NCI-H1436 (cell line): ENCODE results near the gene UBE3C.
A peak's percentile ranks its signal among the peaks of the same experiment; 100 is the strongest.
"Not testable (repeated sequence)": the region's sequence is repeated elsewhere in the genome, so short reads cannot be mapped to it uniquely, and the experiment has no call there.

ENCODE experiments used
- DNase-seq: peaks from one replicate; lab custom pipeline; 2025; lab: John Stamatoyannopoulos, UW

Gene UBE3C

GRCh38 chr7:157271991-157272324 lies 133.2 kb downstream of the UBE3C start:
- no peak for DNase-seq

GRCh38 chr7:157272351-157273207 lies 133.9 kb downstream of the UBE3C start:
- no peak for DNase-seq

- DNase-seq = peak; percentile 35
Observed at GRCh38 chr7:157273208-157274093, 134.7 kb downstream of the UBE3C start.

- not testable (repeated sequence) for DNase-seq
Observed at GRCh38 chr7:157274094-157274634, 135.4 kb downstream of the UBE3C start.

- no peak for DNase-seq
Observed at GRCh38 chr7:157274991-157275427, 136.3 kb downstream of the UBE3C start.

GRCh38 chr7:157276091-157276561 lies 137.4 kb downstream of the UBE3C start:
- no peak for DNase-seq

- DNase-seq = no peak
Observed at GRCh38 chr7:157276731-157277562, 138.2 kb downstream of the UBE3C start.

- DNase-seq = not testable (repeated sequence)
Observed at GRCh38 chr7:157277568-157277967, 138.8 kb downstream of the UBE3C start.

GRCh38 chr7:157278167-157278790 lies 139.6 kb downstream of the UBE3C start:
- no peak for DNase-seq

GRCh38 chr7:157278791-157279724 lies 140.3 kb downstream of the UBE3C start:
- no peak for DNase-seq

GRCh38 chr7:157279741-157280215 lies 141.1 kb downstream of the UBE3C start:
- no peak for DNase-seq

GRCh38 chr7:157280216-157280841 lies 141.6 kb downstream of the UBE3C start:
- DNase-seq = no peak

GRCh38 chr7:157281221-157281998 lies 142.7 kb downstream of the UBE3C start:
- no peak for DNase-seq

GRCh38 chr7:157282141-157282801 lies 143.5 kb downstream of the UBE3C start:
- DNase-seq = no peak

- no peak for DNase-seq
Observed at GRCh38 chr7:157284229-157285014, 145.7 kb downstream of the UBE3C start.

- DNase-seq = no peak
Observed at GRCh38 chr7:157291404-157292080, 152.8 kb downstream of the UBE3C start.

- no peak for DNase-seq
Observed at GRCh38 chr7:157292258-157292657, 153.5 kb downstream of the UBE3C start.
